Activated CD8-positive, alpha-beta T cell treated with anti-CD3 and anti-CD28 coated beads for 36 hours (primary cell): ENCODE measurements around the gene PDIA2. TPM values are rescaled to one million over a fixed set of nuclear protein-coding genes. Genes with fewer than 3 reads are reported as not detected.
"Not testable (repeated sequence)": the region's sequence is repeated elsewhere in the genome, so short reads cannot be mapped to it uniquely, and the experiment has no call there.

Experiments
- ATAC-seq: fragments of 200-7000 bp; cut with Tn5 transposase; one replicate; pipeline ENCODE4 v1.10.0; 2021; ENCODE audit warnings: mild to moderate bottlenecking, moderate library complexity
- CTCF ChIA-PET: fragments of 350-600 bp; sonication (Branson Sonifier 250); formaldehyde crosslinking; loops from one replicate; lab custom pipeline; 2021; ENCODE audit warnings: antibody characterized with exemption; lab: Charles Lee
- POLR2A ChIA-PET: fragments of 350-600 bp; sonication (Branson Sonifier 250); formaldehyde crosslinking; loops from one replicate; lab custom pipeline; 2021; ENCODE audit warnings: antibody characterized with exemption; lab: Charles Lee
- DNase-seq: peaks from one replicate; pipeline ENCODE4 v3.0.0-alpha.2; 2020
- H3K27ac Mint-ChIP-seq: one replicate; pipeline ENCODE4 v1.8.0; 2021; ENCODE audit warnings: mild to moderate bottlenecking, mixed read lengths
- H3K27me3 Mint-ChIP-seq: one replicate; pipeline ENCODE4 v1.8.0; 2021; ENCODE audit warnings: mixed read lengths
- H3K36me3 Mint-ChIP-seq: one replicate; pipeline ENCODE4 v1.8.0; 2021; ENCODE audit warnings: low read depth, mixed read lengths
- H3K4me1 Mint-ChIP-seq: one replicate; pipeline ENCODE4 v1.8.0; 2021; ENCODE audit warnings: low read depth, mixed read lengths
- H3K4me3 Mint-ChIP-seq: one replicate; pipeline ENCODE4 v1.8.0; 2021; ENCODE audit warnings: mild to moderate bottlenecking, moderate library complexity, mixed read lengths
- H3K9me3 Mint-ChIP-seq: one replicate; pipeline ENCODE4 v1.8.0; 2021; ENCODE audit warnings: mixed read lengths
- CTCF ChIP-seq: fragments of 200-600 bp; IDR thresholded peaks from one replicate; pipeline ENCODE4 v1.8.0; 2022; ENCODE audit warnings: antibody characterized with exemption, mild to moderate bottlenecking
- intact Hi-C: fragments of 100-400 bp; cut with micrococcal nuclease; formaldehyde crosslinking; loops from one replicate; pipeline ENCODE4 v1.10.0; 2022
- total RNA-seq, 2 experiments: library from RNA; stranded (reverse); gene quantifications; one replicate each; pipeline ENCODE4 v1.2.3, GENCODE V29; 2021

PDIA2 gene
- total RNA-seq, 2 experiments from 2014 or later = not detected

- POLR2A ChIA-PET = interaction anchor here (0.6 kb wide), 1 partner anchor 272 kb away, joined by 3 read pairs; no protein-coding TSS in a partner anchor
- intact Hi-C loops = no loop called here
- no peak for ATAC-seq
These were observed 16.5 kb upstream of the PDIA2 start for GRCh38 chr16:266258-267164.

GRCh38 chr16:267562-267961, 15.4 kb upstream of the PDIA2 start:
- H3K27ac Mint-ChIP-seq, CTCF ChIA-PET, H3K9me3 Mint-ChIP-seq, intact Hi-C loops, DNase-seq, H3K4me1 Mint-ChIP-seq, POLR2A ChIA-PET, ATAC-seq, H3K36me3 Mint-ChIP-seq, H3K27me3 Mint-ChIP-seq, H3K4me3 Mint-ChIP-seq: not testable (repeated sequence)

More at GRCh38 chr16:266258-267164, 16.5 kb upstream of the PDIA2 start:
- TF ChIP-seq CTCF = no peak
- H3K4me1 Mint-ChIP-seq = no peaks in the 10 kb centered on the region
- no peaks in the 10 kb centered on the region for H3K27me3 Mint-ChIP-seq
- no peaks in the 10 kb centered on the region for H3K36me3 Mint-ChIP-seq
- no peak for DNase-seq
- H3K9me3 Mint-ChIP-seq = no peaks in the 10 kb centered on the region
- no peak overlapping the region for H3K4me3 Mint-ChIP-seq
- CTCF ChIA-PET = no interaction called here
- no peak overlapping the region for H3K27ac Mint-ChIP-seq

GRCh38 chr16:268141-269053, 14.6 kb upstream of the PDIA2 start:
- CTCF ChIA-PET = no interaction called here
- no peak for ATAC-seq
- H3K27me3 Mint-ChIP-seq = no peaks in the 10 kb centered on the region
- H3K27ac Mint-ChIP-seq = no peak overlapping the region
- no peaks in the 10 kb centered on the region for H3K9me3 Mint-ChIP-seq
- intact Hi-C loops = no loop called here
- H3K4me3 Mint-ChIP-seq = no peak overlapping the region
- no peak for DNase-seq
- POLR2A ChIA-PET = interaction anchor here (1.1 kb wide), 1 partner anchor 41 kb away, joined by 3 read pairs; no protein-coding TSS in a partner anchor
- no peaks in the 10 kb centered on the region for H3K4me1 Mint-ChIP-seq
- H3K36me3 Mint-ChIP-seq = no peaks in the 10 kb centered on the region
- TF ChIP-seq CTCF = no peak

GRCh38 chr16:269061-269796, 13.7 kb upstream of the PDIA2 start:
- TF ChIP-seq CTCF = no peak
- intact Hi-C loops = no loop called here
- POLR2A ChIA-PET = interaction anchor here (1.1 kb wide), 1 partner anchor 40 kb away, joined by 3 read pairs; no protein-coding TSS in a partner anchor
- H3K4me1 Mint-ChIP-seq = no peaks in the 10 kb centered on the region
- peaks cover 2% of the 10 kb centered on the region for H3K27me3 Mint-ChIP-seq
- DNase-seq (no peak), ATAC-seq (no peak)
- no peak overlapping the region for H3K27ac Mint-ChIP-seq
- H3K36me3 Mint-ChIP-seq = no peaks in the 10 kb centered on the region
- H3K4me3 Mint-ChIP-seq = no peak overlapping the region
- CTCF ChIA-PET = no interaction called here
- no peaks in the 10 kb centered on the region for H3K9me3 Mint-ChIP-seq
